ENCODE data around the gene IMMP2L.

Gene IMMP2L

DNA sequence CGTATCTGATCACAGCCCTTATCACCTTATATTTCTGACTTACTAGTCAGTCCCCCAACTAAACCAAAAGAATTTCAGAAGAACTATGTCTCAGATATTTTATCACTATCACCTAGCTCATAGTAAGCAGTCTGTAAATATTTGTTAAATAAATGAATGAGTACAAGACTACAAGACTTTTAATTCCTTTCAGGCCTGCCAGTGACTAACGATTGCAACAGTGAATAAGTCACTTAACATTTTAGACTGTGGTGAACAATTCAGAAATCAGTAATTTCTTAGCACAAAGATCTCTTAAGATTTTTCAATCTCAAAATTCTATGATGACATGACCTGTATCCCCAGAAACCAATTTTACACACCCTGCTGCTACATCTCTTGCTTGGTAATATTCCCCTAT, 162.2 kb downstream of the IMMP2L start:
- H3K4me3 ChIP-seq (ENCODE audit: low read depth, low read length), result no peak overlapping the region

DNA sequence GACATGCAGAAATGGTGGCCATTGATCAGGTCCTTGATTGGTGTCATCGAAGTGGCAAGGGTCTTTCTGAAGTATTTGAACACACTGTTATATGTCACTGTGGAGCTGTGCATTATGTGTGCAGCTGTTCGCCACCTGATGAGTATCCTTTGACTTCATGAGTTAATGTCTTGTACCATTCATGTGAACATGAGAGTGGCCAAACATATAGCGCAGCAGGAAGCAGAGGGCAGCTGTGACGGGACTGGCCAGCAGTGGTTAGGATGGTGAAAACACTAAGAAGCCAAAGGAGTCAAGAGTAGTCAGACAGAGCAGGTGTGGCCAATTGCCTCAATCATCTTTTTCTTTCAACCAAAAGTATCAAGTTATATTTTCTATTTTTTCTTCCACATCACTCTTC, 167.4 kb downstream of the IMMP2L start:
- H3K4me3 ChIP-seq (ENCODE audit: low read depth, low read length), result no peak overlapping the region

DNA sequence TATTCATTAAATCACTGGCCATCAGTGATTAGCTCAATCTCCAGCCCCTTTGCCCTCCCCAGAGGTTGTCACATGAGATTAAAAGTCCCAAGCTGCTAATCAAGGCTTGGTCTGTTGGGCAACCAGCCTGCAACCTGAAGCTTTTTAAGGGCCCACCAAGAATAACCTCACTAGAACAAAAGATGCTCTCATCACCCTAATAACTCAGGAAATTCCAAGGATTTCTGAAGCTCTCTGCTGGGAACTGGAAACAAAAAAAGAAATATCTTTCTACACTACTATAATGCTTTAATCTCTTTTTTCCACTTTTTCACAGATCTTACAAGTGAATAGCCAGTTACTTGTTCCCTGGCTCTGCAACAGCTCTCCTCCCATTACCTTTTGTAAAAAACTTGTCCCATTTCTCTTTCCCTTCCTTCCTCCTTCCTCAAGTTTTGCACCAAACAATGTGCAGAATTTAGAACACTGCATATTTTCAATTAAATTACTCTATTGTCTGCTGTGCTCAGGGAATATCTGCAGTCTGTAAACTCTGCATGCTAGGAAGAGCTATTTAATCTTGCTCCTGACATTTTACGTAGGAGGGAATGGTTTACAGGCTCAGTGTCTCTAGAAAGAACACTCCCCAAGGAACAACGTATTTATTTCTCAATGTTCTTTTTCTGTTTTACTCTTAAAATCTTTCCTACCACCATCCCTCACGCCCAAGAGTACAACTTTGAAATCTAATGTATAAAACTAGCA, 169.1 kb downstream of the IMMP2L start:
- H3K4me3 ChIP-seq (ENCODE audit: low read depth, low read length), result no peak overlapping the region

DNA sequence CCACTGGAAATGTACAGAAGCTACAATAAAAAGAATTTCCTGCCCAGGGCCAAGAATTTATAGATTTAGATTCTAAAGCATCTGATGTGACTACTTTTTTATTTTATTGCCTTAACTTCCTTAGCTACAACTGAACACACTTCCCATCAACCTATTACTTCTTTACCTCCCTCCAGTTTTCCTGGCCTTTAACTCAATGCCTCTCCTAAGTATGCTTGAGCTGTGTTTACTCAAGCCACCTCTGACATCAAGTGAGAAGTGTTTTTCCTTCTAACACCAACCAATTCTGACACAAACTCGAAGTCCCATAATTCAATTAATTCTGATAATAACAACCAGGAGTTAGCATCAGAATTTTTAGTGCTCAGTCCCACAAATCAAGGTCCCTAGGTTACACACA, 170.0 kb downstream of the IMMP2L start:
- H3K4me3 ChIP-seq (ENCODE audit: low read depth, low read length), result no peak overlapping the region

DNA sequence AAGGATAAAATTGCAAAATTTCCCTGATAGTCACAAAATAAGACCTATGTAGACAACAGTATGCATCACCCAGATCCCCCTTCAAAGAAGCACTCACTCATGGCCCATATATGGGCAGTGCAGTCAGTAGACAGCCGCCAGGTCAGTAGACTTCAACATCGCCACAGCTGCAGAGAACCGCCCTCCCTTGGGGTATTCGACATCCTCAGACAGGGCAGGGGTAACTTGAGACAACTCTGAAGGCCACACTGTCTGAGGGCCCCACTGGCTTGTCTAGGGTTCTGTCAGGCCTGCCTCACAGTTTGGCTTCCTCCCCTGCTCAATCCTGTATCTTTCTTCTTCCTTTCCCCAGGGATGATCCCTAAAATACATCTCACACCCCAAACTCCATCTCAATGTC, 172.3 kb downstream of the IMMP2L start:
- H3K4me3 ChIP-seq (ENCODE audit: low read depth, low read length), result no peak overlapping the region

DNA sequence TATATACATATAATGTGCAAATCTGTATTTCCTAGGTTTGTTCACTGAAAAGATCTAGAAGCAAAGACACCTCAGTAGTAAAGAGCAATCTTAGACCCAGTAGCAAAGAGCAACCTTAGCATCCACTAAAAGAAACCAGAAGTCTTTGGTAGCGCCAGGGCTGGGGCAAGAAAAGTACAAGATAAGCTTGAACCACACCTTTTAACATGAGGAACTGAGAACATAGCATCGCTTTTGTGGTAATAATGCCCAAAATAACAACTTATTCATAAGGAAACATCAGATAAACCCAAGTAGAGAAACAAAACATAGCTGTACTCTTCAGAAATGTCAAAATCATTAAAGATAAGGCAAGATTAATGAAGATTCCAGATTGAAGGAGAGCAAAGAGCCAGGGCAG, 173.4 kb downstream of the IMMP2L start:
- no peak overlapping the region for H3K4me3 ChIP-seq (ENCODE audit: low read depth, low read length)

DNA sequence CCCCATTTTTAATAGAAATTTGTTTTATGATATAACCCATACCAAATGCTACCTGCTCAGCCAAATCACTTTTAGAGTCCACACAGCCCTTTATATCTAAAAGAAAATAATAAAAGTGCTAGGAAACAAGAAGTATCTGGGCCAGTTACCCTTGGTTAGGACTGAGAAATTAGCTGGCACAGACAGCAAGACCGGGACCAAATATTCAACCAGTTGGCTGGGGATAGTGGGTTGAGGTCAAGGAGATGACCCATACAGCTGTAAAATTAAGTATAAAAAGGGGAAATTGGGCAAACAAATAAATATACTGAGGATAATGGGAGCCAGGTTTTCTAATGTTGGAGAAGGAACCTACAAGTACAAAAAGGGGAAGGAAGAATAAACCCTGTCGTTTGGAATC, 174.3 kb downstream of the IMMP2L start:
- H3K4me3 ChIP-seq (ENCODE audit: low read depth, low read length), result no peak overlapping the region

DNA sequence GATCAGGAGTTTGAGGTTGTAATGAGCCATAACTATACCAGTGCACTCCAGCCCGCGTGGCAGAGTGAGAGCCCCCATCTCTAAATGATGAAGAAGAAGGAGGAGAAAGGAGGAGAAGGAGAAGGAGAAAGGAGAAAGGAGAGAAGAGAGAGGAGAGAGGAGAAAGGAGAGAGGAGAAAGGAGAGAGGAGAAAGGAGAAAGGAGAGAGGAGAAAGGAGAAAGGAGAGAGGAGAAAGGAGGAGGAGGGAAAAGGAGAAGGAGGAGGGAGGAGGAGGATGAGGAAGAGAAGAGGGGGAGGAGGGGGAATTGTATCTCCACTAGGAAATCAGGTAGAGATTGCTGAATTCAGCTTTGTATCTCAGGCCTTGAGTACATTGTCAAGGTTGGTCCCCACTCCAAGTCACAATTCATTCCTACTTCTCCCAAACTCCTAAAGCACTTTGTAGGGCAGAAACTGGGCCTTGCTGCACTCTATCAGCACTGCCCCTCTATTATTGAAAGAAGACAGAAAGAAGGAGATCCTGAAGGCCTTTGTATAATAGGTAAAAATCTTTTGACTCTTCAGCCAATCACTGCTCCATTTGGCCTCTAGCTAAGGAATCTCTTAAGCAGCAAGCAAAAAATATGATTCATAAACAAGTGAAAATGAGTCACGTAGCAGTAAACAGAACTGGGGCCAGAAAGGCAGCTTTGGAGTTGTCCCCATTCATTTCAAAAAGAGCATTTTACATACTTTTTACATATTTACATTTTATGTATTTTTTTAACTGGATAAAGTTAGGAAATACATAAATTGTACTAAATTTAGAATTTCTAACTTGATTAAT, 178.0 kb downstream of the IMMP2L start:
- H3K4me3 ChIP-seq (ENCODE audit: low read depth, low read length), result no peak overlapping the region

DNA sequence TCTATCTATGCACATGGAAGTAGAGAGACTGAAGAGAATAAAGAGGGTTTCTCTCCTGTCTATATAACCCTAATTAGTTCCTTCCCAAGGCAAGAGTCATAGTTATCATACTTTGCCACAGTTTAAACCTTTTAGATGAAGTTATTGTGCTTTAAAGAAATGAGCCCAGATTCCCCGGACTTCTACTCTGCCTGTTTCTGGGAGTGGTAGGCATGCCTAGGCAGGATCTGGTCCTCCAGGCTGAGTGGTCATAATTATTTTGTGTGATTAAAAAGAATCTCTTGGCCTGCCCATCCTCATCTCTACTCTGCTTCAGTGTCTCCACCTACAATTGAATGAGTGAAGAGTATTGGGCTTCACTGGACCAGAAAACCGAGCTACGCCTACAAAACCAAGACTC, 179.2 kb downstream of the IMMP2L start:
- H3K4me3 ChIP-seq (ENCODE audit: low read depth, low read length), result no peak overlapping the region

DNA sequence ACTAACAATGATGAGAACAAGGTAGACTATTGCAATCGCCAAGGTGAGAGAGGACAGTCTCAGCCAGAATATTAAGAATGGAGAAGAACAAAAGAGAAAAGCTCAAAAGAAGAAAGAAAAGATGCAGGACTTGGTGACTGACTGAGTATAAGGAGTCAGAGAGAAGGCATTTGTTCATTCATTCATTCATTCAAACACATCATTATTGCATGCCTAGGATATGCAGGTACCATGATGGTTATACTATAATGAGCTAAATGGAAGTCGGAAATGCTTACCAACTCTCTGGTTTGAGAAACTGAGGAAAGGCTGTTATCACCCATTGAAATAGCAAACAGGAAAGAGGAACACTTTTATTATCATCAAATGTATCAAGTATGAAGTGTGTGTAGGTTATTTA, 180.7 kb downstream of the IMMP2L start:
- H3K4me3 ChIP-seq (ENCODE audit: low read depth, low read length), result no peak overlapping the region

DNA sequence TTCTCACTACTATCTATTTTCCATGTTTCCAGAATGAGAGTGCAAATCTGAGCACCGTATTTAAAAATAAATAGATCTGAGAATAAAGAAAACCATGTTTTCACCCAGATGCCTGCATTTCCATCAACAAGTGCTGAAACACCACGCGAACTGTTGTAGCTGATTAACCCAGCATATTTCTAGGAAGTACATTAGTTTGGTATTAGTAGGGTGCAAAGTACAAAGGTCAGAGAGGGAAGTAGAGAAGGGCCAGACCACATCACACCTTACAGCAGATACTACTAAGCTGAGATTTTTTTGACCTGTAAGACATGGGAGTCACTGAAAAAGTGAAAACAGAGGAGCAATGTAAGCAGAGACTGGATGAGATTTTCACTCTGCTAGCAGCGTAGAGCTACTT, 181.3 kb downstream of the IMMP2L start:
- H3K4me3 ChIP-seq (ENCODE audit: low read depth, low read length), result no peak overlapping the region

DNA sequence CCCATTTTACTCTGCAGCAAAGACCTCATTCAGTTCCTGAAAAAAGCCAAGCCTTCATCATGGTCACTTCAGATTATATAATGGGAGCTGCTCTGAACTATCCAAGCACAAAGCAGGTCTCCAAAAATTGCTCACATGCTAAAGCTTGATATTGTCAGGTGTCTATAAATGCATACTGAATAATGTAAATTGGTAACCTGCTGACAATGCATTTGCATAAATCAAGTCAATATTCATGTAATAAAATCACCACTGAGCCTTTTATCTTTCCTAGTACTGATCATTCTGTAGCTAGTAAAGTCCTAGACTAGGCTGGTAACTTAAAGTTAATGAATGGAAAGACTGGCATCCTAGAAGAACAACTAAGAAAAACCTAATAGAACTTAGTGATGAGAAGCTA, 188.3 kb downstream of the IMMP2L start:
- H3K4me3 ChIP-seq (ENCODE audit: low read depth, low read length), result no peak overlapping the region

DNA sequence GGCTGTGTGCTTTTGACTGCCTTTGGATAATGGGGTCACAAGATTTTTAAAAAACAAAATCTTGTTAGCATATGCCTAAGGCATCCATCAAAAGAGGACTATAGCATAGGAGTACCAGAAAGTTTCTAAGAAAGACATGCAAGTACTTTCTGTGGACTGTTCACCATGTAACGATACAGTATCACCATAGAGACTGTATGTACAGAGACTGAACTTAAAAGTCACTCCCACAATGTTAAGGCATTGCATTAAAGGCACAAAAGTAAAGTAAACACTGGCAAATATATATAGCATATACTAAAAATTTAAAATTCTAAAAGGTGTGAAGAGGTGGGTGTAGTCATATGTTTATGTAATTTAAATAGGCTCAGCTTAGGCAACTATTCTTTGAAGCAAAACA, 190.9 kb downstream of the IMMP2L start:
- no peak overlapping the region for H3K4me3 ChIP-seq (ENCODE audit: low read depth, low read length)

DNA sequence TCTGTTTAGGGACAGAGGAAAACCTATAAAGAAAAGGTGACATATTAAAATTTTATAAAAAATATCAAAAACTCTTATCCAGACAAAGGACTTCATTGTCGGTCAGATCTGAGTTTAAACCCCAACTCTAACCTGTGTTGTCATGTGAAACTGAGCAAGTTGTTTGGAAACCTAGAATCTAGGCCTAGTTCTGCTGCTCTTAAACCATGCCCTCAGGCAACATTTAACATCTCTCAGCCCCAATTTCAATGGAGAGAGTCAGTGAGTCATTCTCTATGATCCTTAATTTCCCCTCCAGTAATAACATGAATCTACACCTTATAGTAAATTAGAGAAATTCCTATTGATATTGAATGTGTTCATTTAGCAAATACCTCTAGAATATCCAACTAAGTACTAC, 192.3 kb downstream of the IMMP2L start:
- no peak overlapping the region for H3K4me3 ChIP-seq (ENCODE audit: low read depth, low read length)

DNA sequence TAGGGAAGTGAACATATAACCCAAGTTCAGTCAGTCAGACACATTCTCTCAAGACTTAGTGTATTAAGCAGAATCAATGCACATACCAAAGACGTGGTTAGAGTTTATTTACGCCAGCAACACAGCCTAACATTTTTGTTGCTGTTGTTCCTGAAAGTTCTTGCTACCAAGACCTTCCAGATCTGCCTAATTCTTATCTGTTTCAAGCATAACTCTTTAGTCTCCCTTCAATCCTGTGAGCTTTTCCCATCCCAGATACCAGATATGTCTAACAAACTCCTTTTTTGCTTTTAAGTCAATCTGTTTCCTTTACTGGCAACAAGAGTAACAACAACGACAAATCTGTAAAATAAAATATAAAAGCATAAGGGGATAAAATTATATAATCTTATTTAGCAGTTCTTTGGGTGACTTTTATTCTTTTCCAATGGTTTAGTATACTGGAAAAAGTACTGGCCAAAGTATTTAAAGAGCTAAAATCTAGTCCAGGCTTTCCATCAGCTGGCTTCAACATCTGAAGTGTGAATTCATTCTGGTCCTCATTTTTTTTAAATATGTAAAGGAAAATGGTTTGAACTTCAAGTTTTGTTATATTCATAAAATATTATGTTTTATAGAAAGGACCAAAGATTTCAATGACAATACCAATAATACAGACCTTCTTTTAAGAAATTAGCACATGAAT, 193.8 kb downstream of the IMMP2L start:
- no peak overlapping the region for H3K4me3 ChIP-seq (ENCODE audit: low read depth, low read length)

DNA sequence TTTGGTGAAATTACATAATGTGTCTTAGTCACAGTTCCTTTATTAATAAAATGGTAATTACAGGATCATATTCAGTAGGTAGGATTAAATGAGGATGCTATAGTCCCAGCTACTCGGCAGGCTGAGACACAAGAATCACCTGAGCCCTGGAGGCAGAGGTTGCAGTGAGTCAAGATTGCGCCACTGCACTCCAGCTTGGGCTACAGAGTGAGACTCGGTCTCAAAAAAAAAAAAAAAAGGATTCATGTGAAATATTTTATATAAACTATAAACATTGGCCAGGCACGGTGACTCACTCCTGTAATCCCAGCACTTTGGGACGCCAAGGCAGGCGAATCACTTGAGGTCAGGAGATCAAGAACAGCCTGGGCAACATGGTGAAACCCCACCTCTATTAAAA, 197.9 kb downstream of the IMMP2L start:
- H3K4me3 ChIP-seq (ENCODE audit: low read depth, low read length), result no peak overlapping the region

DNA sequence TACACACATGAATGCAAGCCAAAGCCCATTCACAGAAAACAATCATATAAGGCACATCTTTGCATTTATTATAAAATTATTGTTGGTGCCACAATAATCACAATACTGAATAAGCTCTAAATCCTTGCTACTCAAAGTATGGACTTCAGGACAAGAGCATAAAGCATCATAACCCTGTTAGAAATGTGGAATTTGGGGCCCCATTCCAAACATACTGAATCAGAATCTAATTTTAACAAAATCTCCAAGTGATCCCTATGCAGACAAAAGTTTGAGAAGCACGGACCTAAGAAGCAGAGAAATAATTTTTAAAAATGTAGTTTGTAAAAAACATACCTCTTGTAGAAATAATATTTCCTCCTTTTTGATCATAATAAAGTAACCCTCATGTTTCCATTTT, 199.2 kb downstream of the IMMP2L start:
- no peak overlapping the region for H3K4me3 ChIP-seq (ENCODE audit: low read depth, low read length)

DNA sequence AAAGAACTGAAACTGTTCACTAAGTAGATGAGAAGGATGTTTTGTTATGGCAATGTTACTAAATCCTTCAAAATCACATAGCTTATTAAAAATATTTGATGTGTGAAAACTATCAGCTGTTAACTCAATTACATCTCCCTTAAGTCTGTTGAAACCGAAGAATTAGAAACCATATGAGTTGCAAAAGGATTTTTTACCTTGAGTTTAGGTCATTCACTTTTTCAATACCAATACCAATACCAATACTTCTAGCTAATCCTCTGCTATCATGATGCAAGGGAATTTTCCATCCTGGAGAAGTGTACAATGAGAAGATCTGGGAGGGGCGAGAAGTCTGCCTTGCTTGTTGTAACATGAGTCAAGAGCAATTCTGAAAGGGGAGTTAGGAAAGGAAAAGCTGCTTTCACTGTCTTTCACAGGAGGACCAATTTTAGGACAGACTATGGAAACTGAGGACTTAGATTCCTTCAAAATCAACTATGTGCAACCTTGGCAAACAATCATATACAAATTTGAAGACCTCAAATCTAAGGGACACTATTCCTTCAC, 199.7 kb downstream of the IMMP2L start:
- no peak overlapping the region for H3K4me3 ChIP-seq (ENCODE audit: low read depth, low read length)

DNA sequence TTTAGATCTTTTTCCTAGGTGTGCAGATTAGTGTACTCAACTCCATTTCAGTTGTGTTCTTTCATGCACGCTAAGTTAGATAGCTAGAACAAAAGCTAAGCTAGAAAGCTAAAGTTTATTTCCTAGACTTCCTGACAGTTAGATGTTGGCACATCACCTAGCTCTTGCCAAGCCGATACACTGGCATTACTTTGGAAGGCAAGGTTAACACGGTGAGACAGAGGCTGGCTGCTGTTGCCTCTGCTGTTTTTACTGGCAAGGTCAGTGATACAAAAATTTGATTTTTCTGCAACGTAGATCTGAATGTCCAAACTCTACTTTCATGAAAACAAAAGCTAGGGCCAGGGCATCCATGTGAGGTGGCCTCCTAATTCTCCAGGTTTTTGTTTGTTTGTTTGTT, 203.4 kb downstream of the IMMP2L start:
- H3K4me3 ChIP-seq (ENCODE audit: low read depth, low read length), result no peak overlapping the region

DNA sequence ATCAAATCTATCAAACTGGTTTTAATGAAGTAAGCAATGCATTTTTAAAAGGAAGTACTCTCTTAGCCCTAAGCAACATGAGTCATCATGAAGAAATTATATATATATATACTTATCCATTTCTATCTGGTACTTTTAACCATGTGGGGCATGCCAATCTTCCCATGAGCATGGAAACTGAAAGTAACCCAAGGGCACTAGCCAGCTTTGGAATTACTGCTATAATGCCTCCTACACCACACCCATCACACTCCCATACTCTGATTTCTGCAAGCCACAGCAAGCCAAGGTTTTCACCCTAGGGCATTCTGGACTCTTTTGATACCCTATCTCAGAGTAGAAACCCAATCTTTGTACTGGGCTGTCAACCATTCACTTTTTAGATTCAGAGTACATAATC, 204.6 kb downstream of the IMMP2L start:
- H3K4me3 ChIP-seq (ENCODE audit: low read depth, low read length), result no peak overlapping the region

DNA sequence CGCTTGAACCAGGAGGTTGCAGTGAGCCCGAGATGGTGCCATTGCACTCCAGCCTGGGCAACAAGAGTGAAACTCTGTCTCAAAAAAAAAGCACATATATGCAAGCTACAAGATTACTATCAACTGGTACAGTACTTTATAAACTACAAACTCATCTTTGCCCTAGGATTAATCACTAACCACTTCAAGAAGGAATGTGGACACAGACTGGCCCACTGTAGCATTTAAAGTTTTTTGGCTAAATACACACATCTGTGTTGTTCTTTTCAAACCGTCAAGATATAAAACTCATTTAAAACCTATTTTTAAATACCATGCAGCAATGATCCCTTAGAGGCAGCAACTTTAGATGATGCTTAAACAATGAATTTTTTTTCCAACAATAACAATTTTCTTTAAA, 205.4 kb downstream of the IMMP2L start:
- H3K4me3 ChIP-seq (ENCODE audit: low read depth, low read length), result no peak overlapping the region

DNA sequence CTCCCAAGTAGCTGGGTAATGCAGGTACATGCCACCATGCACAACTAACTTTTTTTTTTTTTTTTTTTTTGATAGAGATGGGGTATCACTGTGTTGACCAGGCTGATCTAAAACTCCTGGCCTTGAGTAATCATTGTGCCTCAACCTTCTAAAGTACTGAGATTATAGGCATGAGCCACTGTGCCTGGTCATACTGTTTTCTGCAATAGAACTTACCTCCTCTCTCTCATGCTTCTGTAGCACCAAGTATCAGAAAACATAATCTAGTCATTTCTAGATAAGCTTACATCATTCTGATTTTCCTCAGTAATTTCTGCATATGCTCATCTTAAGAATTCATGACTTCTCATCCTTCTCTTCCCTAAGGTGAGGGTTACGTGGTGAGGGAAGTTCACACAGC, 210.0 kb downstream of the IMMP2L start:
- no peak overlapping the region for H3K4me3 ChIP-seq (ENCODE audit: low read depth, low read length)

All from iPS-11a (cell line).